CD4-positive, alpha-beta T cell (primary cell): Measurements from ENCODE around the gene LCE7A. TPM values are rescaled to one million over a fixed set of nuclear protein-coding genes. Genes with fewer than 3 reads are reported as not detected.

ENCODE experiments used
- ATAC-seq: fragments of 200-7000 bp; cut with Tn5 transposase; one replicate; pipeline ENCODE4 v1.10.0; 2022; ENCODE audit warnings: mild to moderate bottlenecking; ENCODE audit not compliant: poor library complexity
- CTCF ChIA-PET: fragments of 350-600 bp; sonication (Branson Sonifier 250); formaldehyde crosslinking; loops from one replicate; lab custom pipeline; 2021; ENCODE audit warnings: antibody characterized with exemption, inconsistent platforms; lab: Charles Lee
- POLR2A ChIA-PET: fragments of 350-600 bp; sonication (Branson Sonifier 250); formaldehyde crosslinking; loops from one replicate; lab custom pipeline; 2021; ENCODE audit warnings: antibody characterized with exemption, inconsistent platforms; lab: Charles Lee
- DNase-seq, 14 experiments: peaks; one replicate each; pipeline ENCODE4 v3.0.0-alpha.2; 2013 to 2020; ENCODE audit warnings: mixed read lengths in 2 of 14
- H3K27ac ChIP-seq, 2 donors: one replicate each; pipeline versions ENCODE4 v1.5.1 to v1.7.0; 2013; ENCODE audit warnings: low read length in 2 of 2, low read depth in 1 of 2, mild to moderate bottlenecking in 1 of 2
- H3K27me3 ChIP-seq, 2 experiments: 1 replicate in 1 of 2; 2 replicates in 1 of 2; pipeline versions ENCODE4 v1.6.1 to v1.7.0; 2013; ENCODE audit warnings: low read length in 2 of 2, control low read depth in 1 of 2, mild to moderate bottlenecking in 1 of 2, moderate library complexity in 1 of 2; ENCODE audit not compliant: insufficient read depth in 2 of 2, control insufficient read depth in 1 of 2
- H3K36me3 ChIP-seq: one replicate; pipeline ENCODE4 v1.6.1; 2013; ENCODE audit warnings: low read length, control low read depth; ENCODE audit not compliant: insufficient read depth
- H3K4me1 ChIP-seq: one replicate; pipeline ENCODE4 v1.6.1; 2013; ENCODE audit warnings: low read length, control low read depth; ENCODE audit not compliant: insufficient read depth
- H3K4me3 ChIP-seq: one replicate; pipeline ENCODE4 v1.5.1; 2013; ENCODE audit warnings: mild to moderate bottlenecking, low read length, moderate library complexity
- H3K9me3 ChIP-seq, 2 experiments: 1 replicate in 1 of 2; 2 replicates in 1 of 2; pipeline versions ENCODE4 v1.6.1 to v1.7.0; 2013; ENCODE audit warnings: low read length in 2 of 2, mild to moderate bottlenecking in 2 of 2, control low read depth in 1 of 2, moderate library complexity in 1 of 2; ENCODE audit not compliant: control insufficient read depth in 1 of 2, insufficient read depth in 1 of 2
- H3K27ac Mint-ChIP-seq: one replicate; pipeline ENCODE4 v1.8.0; 2020; ENCODE audit warnings: mixed read lengths
- H3K27me3 Mint-ChIP-seq: one replicate; pipeline ENCODE4 v1.8.0; 2021; ENCODE audit warnings: mixed read lengths
- H3K36me3 Mint-ChIP-seq: one replicate; pipeline ENCODE4 v1.8.0; 2021; ENCODE audit warnings: low read depth, mixed read lengths
- H3K4me1 Mint-ChIP-seq: one replicate; pipeline ENCODE4 v1.8.0; 2021; ENCODE audit warnings: low read depth, mixed read lengths
- H3K4me3 Mint-ChIP-seq: one replicate; pipeline ENCODE4 v1.8.0; 2020; ENCODE audit warnings: mild to moderate bottlenecking, mixed read lengths
- H3K9me3 Mint-ChIP-seq: one replicate; pipeline ENCODE4 v1.8.0; 2020; ENCODE audit warnings: mixed read lengths
- CTCF ChIP-seq: fragments of 200-600 bp; IDR thresholded peaks from one replicate; pipeline ENCODE4 v1.8.0; 2022; ENCODE audit warnings: antibody characterized with exemption, mild to moderate bottlenecking
- intact Hi-C, 2 experiments: fragments of 100-400 bp; cut with DNase I in 1 of 2; cut with micrococcal nuclease in 1 of 2; formaldehyde crosslinking; loops; one replicate each; pipeline versions ENCODE4 v1.15.1 to v1.9.0; 2023 to 2025; cut with DNase I, micrococcal nuclease
- total RNA-seq, 174 experiments: library from RNA in 2 of 174; stranded (reverse) in 2 of 174; gene quantifications; one replicate each; pipeline ENCODE4 v1.2.3 and lab custom pipeline; 2021 to 2026

The LCE7A gene
- total RNA-seq, 2 experiments from 2014 or later, result not detected

GRCh38 chr1:152817309-152817708 is 42.5 kb upstream of the LCE7A start:
- ChIA-PET POLR2A (no interaction called here), CTCF (no interaction called here)
- Mint-ChIP-seq H3K27me3 (peaks cover 24% of the 10 kb centered on the region), H3K36me3 (no peaks in the 10 kb centered on the region), H3K4me1 (no peaks in the 10 kb centered on the region), H3K9me3 (peaks cover 3% of the 10 kb centered on the region), H3K4me3 (no peak overlapping the region), H3K27ac (no peak overlapping the region)
- H3K27me3 ChIP-seq, result peaks cover 0 to 3% of the 10 kb centered on the region in 2 experiments
- intact Hi-C loops, result no loop called here
- no peak overlapping the region for H3K4me3 ChIP-seq
- DNase-seq (no peak), ATAC-seq (no peak)
- no peak for TF ChIP-seq CTCF
- H3K27ac ChIP-seq, result no peak overlapping the region
- H3K36me3 ChIP-seq, result no peaks in the 10 kb centered on the region
- H3K4me1 ChIP-seq, result no peaks in the 10 kb centered on the region
- H3K9me3 ChIP-seq, result no peaks in the 10 kb centered on the region

- Histone ChIP-seq H3K36me3 (no peaks in the 10 kb centered on the region), H3K27ac (no peak overlapping the region), H3K27me3 (peaks cover 10 to 11% of the 10 kb centered on the region in 2 experiments), H3K4me3 (no peak overlapping the region), H3K9me3 (no peaks in the 10 kb centered on the region), H3K4me1 (no peaks in the 10 kb centered on the region)
- POLR2A ChIA-PET, result no interaction called here
- ATAC-seq (no peak), DNase-seq (no peak)
- intact Hi-C loops, result no loop called here
- Mint-ChIP-seq H3K4me3 (no peak overlapping the region), H3K36me3 (no peaks in the 10 kb centered on the region), H3K27me3 (peaks cover 40% of the 10 kb centered on the region), H3K9me3 (no peaks in the 10 kb centered on the region), H3K27ac (no peak overlapping the region), H3K4me1 (no peaks in the 10 kb centered on the region)
- CTCF ChIA-PET, result no interaction called here
- TF ChIP-seq CTCF, result no peak
Observed at GRCh38 chr1:152823294-152823693, 36.5 kb upstream of the LCE7A start.

GRCh38 chr1:152824964-152825363 is 34.8 kb upstream of the LCE7A start:
- Mint-ChIP-seq H3K4me3 (no peak overlapping the region), H3K27ac (no peak overlapping the region), H3K36me3 (no peaks in the 10 kb centered on the region), H3K9me3 (no peaks in the 10 kb centered on the region), H3K27me3 (peaks cover 52% of the 10 kb centered on the region), H3K4me1 (no peaks in the 10 kb centered on the region)
- Histone ChIP-seq H3K4me1 (no peaks in the 10 kb centered on the region), H3K4me3 (no peak overlapping the region), H3K27me3 (peaks cover 10 to 15% of the 10 kb centered on the region in 2 experiments), H3K9me3 (no peaks in the 10 kb centered on the region), H3K36me3 (no peaks in the 10 kb centered on the region), H3K27ac (no peak overlapping the region)
- POLR2A ChIA-PET, result no interaction called here
- DNase-seq (no peak), ATAC-seq (no peak)
- intact Hi-C loops, result no loop called here
- no peak for TF ChIP-seq CTCF
- CTCF ChIA-PET, result no interaction called here
